Heart left ventricle (tissue), 16 donors: ENCODE measurements around the gene ENPP3. TPM values are rescaled to one million over a fixed set of nuclear protein-coding genes. Genes with fewer than 3 reads are reported as not detected.

Experiments
- ATAC-seq, 4 donors: fragments of 200-7000 bp; cut with Tn5 transposase; one replicate each; pipeline ENCODE4 v1.9.1; 2020 to 2022; ENCODE audit warnings: moderate library complexity in 4 of 4, mild to moderate bottlenecking in 3 of 4, moderate number of reproducible peaks in 1 of 4
- DNase-seq, 5 donors: peaks; one replicate each; pipeline ENCODE4 v3.0.0-alpha.2; 2020
- H3K27ac ChIP-seq, 12 donors: fragments of 200-600 bp; sonication (generic) in 4 of 12; one replicate each; pipeline versions ENCODE4 v1.5.0 to v1.8.0; 2016 to 2022; ENCODE audit warnings: mild to moderate bottlenecking in 2 of 12
- H3K27me3 ChIP-seq, 9 donors: fragments of 200-600 bp; sonication (generic) in 2 of 9; one replicate each; pipeline versions ENCODE4 v1.5.1 to v1.8.0; 2016 to 2022; ENCODE audit warnings: mild to moderate bottlenecking in 3 of 9
- H3K36me3 ChIP-seq, 9 donors: fragments of 200-600 bp; sonication (generic) in 2 of 9; one replicate each; pipeline versions ENCODE4 v1.5.0 to v1.8.0; 2018 to 2022; ENCODE audit warnings: mild to moderate bottlenecking in 2 of 9
- H3K4me1 ChIP-seq, 12 donors: fragments of 200-600 bp; sonication (generic) in 4 of 12; one replicate each; pipeline versions ENCODE4 v1.5.0 to v1.8.0; 2016 to 2022; ENCODE audit warnings: mild to moderate bottlenecking in 3 of 12
- H3K4me3 ChIP-seq, 12 donors: fragments of 200-600 bp; sonication (generic) in 4 of 12; one replicate each; pipeline versions ENCODE4 v1.5.0 to v1.8.0; 2017 to 2022; ENCODE audit warnings: mild to moderate bottlenecking in 9 of 12, moderate library complexity in 4 of 12
- H3K9me3 ChIP-seq, 12 donors: fragments of 200-600 bp; sonication (generic) in 4 of 12; one replicate each; pipeline versions ENCODE4 v1.5.0 to v1.8.0; 2016 to 2022; ENCODE audit warnings: mild to moderate bottlenecking in 1 of 12
- POLR2A ChIP-seq, 2 donors: fragments of 450-650 bp; IDR thresholded peaks; one replicate each; pipeline ENCODE4 v1.6.1; 2017; ENCODE audit warnings: antibody characterized with exemption in 2 of 2, mild to moderate bottlenecking in 2 of 2, moderate library complexity in 2 of 2
- WGBS, 4 donors: extraction: QIAGEN DNeasy Blood & Tissue Kit in 2 of 4; methylation state at CpG; one replicate each; pipeline versions ENCODE4 v1.1.5 to v1.1.7; 2013 to 2018; 5-methylcytosine and 5-hydroxymethylcytosine counted together
- intact Hi-C, 10 donors: fragments of 100-400 bp; cut with DNase I; formaldehyde crosslinking; loops; one replicate each; pipeline versions ENCODE4 v1.11.1 to v1.14.2; 2022
- polyA plus RNA-seq, 2 donors: library from polyadenylated mRNA; stranded (reverse); fragments of 200-250 nt; gene quantifications; one replicate each; pipeline ENCODE4 v1.2.3, GENCODE V29; 2013
- total RNA-seq, 9 donors: library from RNA; depleted of rRNA in 2 of 9; stranded (reverse); fragments of >200 nt in 2 of 9; fragmentation: NEBNext Ultra II Directional in 3 of 9; extraction: Animal tissue kit (Norgen Biotek cat#: 25700) in 3 of 9; gene quantifications; one replicate each; pipeline versions ENCODE4 v1.1.0 to v1.2.4, GENCODE V29; 2016 to 2023
- TF ChIP-seq, protein P1 (sequence below), 12 donors: fragments of 200-600 bp; sonication (generic) in 4 of 12; IDR thresholded peaks; one replicate each; pipeline versions ENCODE4 v1.5.0 to v1.8.0; 2018 to 2022; ENCODE audit warnings: antibody characterized with exemption in 12 of 12, mild to moderate bottlenecking in 5 of 12
- donor health status: ischemic (EF 13 %, LVEDD 7.1; RV severe dilation, severe dysfunction).
- donor health status: healthy with polysubstance abuse.
- donor health status: DM: no; HTN: yes; CAD: no.
- donor health status: DM: no; HTN: no; CAD: no.
- donor health status: ischemic (EF 25% LVEDD 6.9; RV normal size, moderate dysfunction).
- donor health status: ischemic (EF 25% LVEDD 5.7; RV mildly dilated, moderate dysfunction).
- donor health status: healthy.
- donor health status: DM: yes; HTN: yes; CAD: no.
- donor health status: ischemic (EF 35%, LVEDD 5.7; RV mildly dilated, moderate dysfunction).
- donor health status: nonischemic (EF 11% LVEDD 7.7; RV severe dilation, severe dysfunction).
- donor health status: DM: yes; HTN: yes; CAD: no.
- donor health status: PGD.
- donor health status: ischemic (EF 29% LVEDD 5.4; RV normal size, mild dysfunction).
- donor health status: nonischemic (EF 23%, LVEDD 6.1; RV moderate dilation, normal function).

Gene ENPP3
- total and polyA plus RNA-seq, 11 donors: 0.07 to 0.72 (median 0.42) TPM; not detected in 2

DNA sequence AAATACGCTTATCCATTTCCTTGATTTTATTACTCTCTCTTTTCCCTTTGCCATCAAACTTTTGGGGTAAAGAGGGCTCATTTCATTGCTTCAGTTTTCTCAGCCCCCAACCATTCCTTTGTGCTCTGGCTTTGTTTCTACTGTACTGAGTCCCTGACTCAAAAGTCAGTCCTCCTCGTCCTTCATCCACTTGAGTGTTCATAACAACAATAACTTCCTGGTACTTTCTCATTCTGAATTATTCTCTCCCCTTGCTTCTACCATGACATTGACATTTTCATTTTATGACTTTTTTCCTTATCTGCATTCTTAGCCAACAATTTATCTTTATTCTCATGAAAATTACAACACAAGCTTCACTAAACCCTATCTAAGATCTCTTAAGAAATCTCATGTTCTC is 911 bp downstream of the ENPP3 start:
- ATAC-seq: no peak
- 81 to 89% (median 89%) methylated on average over 2 of the region's 2 CpGs for WGBS, 4 donors

DNA sequence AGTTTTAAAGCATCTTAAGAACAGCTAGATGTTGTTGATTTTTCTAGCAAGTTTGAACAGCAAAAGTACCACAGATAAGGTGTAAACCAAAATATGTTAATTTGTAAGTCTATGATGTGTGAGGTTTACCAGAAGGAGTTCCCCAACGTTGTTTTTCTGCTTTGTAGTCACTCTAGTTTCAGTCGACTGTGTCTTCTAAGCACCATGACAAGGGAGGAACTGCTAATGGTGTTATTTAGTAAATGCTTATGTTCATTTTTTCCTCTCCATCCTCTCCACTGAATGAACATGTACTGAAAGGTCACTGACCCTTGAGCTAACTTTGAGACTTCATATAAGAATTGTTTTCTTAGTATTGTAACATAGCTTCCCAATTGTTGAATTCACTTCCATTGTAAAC is 3.0 kb downstream of the ENPP3 start:
- Histone ChIP-seq H3K9me3 (no peaks in the 10 kb centered on the region), H3K4me3 (no peak overlapping the region), H3K4me1 (no peaks in the 10 kb centered on the region), H3K36me3 (no peaks in the 10 kb centered on the region), H3K27me3 (no peaks in the 10 kb centered on the region), H3K27ac (no peak overlapping the region)
- TF ChIP-seq POLR2A (IDR thresholded peaks at IDR 0.05): no peak
- TF ChIP-seq, protein P1, sequence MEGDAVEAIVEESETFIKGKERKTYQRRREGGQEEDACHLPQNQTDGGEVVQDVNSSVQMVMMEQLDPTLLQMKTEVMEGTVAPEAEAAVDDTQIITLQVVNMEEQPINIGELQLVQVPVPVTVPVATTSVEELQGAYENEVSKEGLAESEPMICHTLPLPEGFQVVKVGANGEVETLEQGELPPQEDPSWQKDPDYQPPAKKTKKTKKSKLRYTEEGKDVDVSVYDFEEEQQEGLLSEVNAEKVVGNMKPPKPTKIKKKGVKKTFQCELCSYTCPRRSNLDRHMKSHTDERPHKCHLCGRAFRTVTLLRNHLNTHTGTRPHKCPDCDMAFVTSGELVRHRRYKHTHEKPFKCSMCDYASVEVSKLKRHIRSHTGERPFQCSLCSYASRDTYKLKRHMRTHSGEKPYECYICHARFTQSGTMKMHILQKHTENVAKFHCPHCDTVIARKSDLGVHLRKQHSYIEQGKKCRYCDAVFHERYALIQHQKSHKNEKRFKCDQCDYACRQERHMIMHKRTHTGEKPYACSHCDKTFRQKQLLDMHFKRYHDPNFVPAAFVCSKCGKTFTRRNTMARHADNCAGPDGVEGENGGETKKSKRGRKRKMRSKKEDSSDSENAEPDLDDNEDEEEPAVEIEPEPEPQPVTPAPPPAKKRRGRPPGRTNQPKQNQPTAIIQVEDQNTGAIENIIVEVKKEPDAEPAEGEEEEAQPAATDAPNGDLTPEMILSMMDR (IDR thresholded peaks at IDR 0.05): no peak
- ATAC-seq (no peak), DNase-seq (no peak)
- WGBS, 4 donors: 39 to 60% (median 56%) methylated on average over 2 of the region's 2 CpGs
- intact Hi-C loops: no loop called here

More for the DNA sequence above, 911 bp downstream of the ENPP3 start:
- H3K4me1 ChIP-seq: no peaks in the 10 kb centered on the region
- no peak overlapping the region for H3K27ac ChIP-seq
- intact Hi-C loops: no loop called here
- no peaks in the 10 kb centered on the region for H3K9me3 ChIP-seq
- TF ChIP-seq, protein P1 (IDR thresholded peaks at IDR 0.05): no peak
- TF ChIP-seq POLR2A (IDR thresholded peaks at IDR 0.05): no peak
- DNase-seq: no peak
- no peak overlapping the region for H3K4me3 ChIP-seq
- H3K36me3 ChIP-seq: no peaks in the 10 kb centered on the region
- no peaks in the 10 kb centered on the region for H3K27me3 ChIP-seq

DNA sequence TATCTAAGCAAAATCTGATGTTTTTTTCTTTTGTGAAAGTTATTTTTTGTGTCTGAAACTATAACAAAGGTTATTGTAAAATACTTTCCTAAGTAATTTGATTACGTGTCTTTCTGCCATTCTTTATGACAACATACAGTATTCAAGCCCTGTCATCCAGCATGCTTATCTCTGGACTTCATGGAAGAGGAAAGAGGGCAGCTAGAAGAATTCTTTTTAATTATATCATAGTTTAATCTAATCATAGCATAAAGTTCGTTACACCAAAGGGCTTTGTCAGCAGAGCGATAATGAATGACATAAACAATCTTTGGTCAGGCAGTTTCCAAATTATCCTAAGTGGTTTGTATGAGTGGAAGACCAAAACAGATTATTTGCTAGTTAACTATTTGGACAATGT is 3.5 kb downstream of the ENPP3 start:
- Histone ChIP-seq H3K4me3 (no peak overlapping the region), H3K36me3 (no peaks in the 10 kb centered on the region), H3K9me3 (no peaks in the 10 kb centered on the region), H3K27ac (no peak overlapping the region), H3K4me1 (no peaks in the 10 kb centered on the region), H3K27me3 (no peaks in the 10 kb centered on the region)
- TF ChIP-seq POLR2A (IDR thresholded peaks at IDR 0.05): no peak
- TF ChIP-seq, protein P1 (IDR thresholded peaks at IDR 0.05): no peak
- ATAC-seq: no peak
- 58 to 65% (median 60%) methylated on average over 3 of the region's 3 CpGs for WGBS, 4 donors
- intact Hi-C loops: no loop called here
- DNase-seq: no peak

DNA sequence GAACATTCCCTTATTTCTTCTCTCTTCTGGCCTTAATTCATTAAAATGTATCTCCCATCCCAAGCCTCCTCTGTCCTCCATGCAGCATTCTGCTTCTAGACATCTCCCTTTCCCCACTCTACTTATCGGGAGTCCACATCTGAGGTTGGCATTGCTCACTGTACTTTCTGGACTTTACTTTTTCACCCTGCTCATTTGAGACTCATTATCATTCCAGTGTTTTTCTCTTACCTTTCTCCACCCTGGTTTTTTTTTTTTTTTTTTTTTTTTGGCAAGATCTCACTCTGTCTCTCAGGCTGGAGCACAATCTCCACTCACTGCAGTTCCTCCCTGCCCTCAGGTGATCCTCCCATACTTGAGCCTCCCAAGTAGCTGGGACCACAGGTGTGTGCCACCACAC is 4.5 kb downstream of the ENPP3 start:
- H3K27me3 ChIP-seq: no peaks in the 10 kb centered on the region
- intact Hi-C loops: no loop called here
- H3K9me3 ChIP-seq: no peaks in the 10 kb centered on the region
- no peaks in the 10 kb centered on the region for H3K4me1 ChIP-seq
- H3K27ac ChIP-seq: no peak overlapping the region
- ATAC-seq (no peak), DNase-seq (no peak)
- H3K4me3 ChIP-seq: no peak overlapping the region
- WGBS, 4 donors: 93 to 100% (median 98%) methylated on average over 1 of the region's 1 CpG
- TF ChIP-seq POLR2A (IDR thresholded peaks at IDR 0.05): no peak
- TF ChIP-seq, protein P1 (IDR thresholded peaks at IDR 0.05): no peak
- H3K36me3 ChIP-seq: no peaks in the 10 kb centered on the region
